Ishikawa (cell line): ENCODE data around the gene CADPS.

Experiments used
- EGR1 ChIP-seq: IDR thresholded peaks from 2 replicates; pipeline ENCODE4 v1.6.1; 2012
- FOXM1 ChIP-seq: IDR thresholded peaks from 2 replicates; pipeline ENCODE4 v1.6.1; 2012; ENCODE audit warnings: low read depth, borderline replicate concordance
- MAX ChIP-seq: IDR thresholded peaks from 2 replicates; pipeline ENCODE4 v1.6.1; 2012
- NFIC ChIP-seq: IDR thresholded peaks from 2 replicates; pipeline ENCODE4 v1.6.1; 2012
- RAD21 ChIP-seq: IDR thresholded peaks from 2 replicates; pipeline ENCODE4 v1.6.1; 2012; ENCODE audit warnings: low read depth
- REST ChIP-seq: IDR thresholded peaks from 2 replicates; pipeline ENCODE4 v1.6.1; 2012; ENCODE audit warnings: low read depth, mild to moderate bottlenecking
- YY1 ChIP-seq: IDR thresholded peaks from 2 replicates; pipeline ENCODE4 v1.6.1; 2012; ENCODE audit warnings: low read depth

GRCh38 chr3:62905331-62905730 lies 30.1 kb upstream of the CADPS start:
- TF ChIP-seq REST (no peak), EGR1 (no peak), YY1 (no peak), FOXM1 (no peak), MAX (no peak), RAD21 (no peak), NFIC (no peak)
